ENCODE data around the gene MCM8.

DNA sequence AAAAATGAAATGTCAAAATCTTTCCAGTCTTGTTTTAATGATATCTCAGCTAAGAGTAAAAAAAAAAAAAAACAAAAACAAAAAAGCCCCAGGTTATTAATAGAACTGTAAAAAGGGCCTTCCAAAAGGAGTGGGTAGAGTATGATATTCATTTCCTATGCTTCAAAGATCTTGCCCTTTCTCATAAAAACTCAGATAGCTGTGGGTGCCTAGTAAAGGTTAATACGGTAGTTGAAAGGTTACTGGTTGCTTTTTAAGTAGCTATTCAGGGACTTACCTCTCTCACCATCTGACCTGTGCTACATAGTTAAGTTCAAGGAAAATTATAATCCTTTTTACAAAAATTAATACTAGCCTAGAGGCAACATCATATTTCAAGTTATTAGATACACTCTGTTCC is 15.1 kb upstream of the MCM8 start:
- TF ChIP-seq, protein P1, sequence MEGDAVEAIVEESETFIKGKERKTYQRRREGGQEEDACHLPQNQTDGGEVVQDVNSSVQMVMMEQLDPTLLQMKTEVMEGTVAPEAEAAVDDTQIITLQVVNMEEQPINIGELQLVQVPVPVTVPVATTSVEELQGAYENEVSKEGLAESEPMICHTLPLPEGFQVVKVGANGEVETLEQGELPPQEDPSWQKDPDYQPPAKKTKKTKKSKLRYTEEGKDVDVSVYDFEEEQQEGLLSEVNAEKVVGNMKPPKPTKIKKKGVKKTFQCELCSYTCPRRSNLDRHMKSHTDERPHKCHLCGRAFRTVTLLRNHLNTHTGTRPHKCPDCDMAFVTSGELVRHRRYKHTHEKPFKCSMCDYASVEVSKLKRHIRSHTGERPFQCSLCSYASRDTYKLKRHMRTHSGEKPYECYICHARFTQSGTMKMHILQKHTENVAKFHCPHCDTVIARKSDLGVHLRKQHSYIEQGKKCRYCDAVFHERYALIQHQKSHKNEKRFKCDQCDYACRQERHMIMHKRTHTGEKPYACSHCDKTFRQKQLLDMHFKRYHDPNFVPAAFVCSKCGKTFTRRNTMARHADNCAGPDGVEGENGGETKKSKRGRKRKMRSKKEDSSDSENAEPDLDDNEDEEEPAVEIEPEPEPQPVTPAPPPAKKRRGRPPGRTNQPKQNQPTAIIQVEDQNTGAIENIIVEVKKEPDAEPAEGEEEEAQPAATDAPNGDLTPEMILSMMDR (IDR thresholded peaks at IDR 0.05; ENCODE audit: low read depth, low read length, missing input control) = no peak
- TF ChIP-seq, protein P2, sequence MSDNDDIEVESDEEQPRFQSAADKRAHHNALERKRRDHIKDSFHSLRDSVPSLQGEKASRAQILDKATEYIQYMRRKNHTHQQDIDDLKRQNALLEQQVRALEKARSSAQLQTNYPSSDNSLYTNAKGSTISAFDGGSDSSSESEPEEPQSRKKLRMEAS (IDR thresholded peaks at IDR 0.05) = no peak
- TF ChIP-seq TAF1 (conservative IDR thresholded peaks at IDR 0.05) = no peak

Measured in liver (tissue), 3 donors.